NCI-H345 treated with DMSO at 0.1 percent for 48 hours (cell line): ENCODE results near the gene IL17RB.

Source experiments
- DNase-seq: peaks from one replicate; lab custom pipeline; 2025; ENCODE audit not compliant: unreplicated experiment; lab: John Stamatoyannopoulos, UW

The IL17RB gene

DNA sequence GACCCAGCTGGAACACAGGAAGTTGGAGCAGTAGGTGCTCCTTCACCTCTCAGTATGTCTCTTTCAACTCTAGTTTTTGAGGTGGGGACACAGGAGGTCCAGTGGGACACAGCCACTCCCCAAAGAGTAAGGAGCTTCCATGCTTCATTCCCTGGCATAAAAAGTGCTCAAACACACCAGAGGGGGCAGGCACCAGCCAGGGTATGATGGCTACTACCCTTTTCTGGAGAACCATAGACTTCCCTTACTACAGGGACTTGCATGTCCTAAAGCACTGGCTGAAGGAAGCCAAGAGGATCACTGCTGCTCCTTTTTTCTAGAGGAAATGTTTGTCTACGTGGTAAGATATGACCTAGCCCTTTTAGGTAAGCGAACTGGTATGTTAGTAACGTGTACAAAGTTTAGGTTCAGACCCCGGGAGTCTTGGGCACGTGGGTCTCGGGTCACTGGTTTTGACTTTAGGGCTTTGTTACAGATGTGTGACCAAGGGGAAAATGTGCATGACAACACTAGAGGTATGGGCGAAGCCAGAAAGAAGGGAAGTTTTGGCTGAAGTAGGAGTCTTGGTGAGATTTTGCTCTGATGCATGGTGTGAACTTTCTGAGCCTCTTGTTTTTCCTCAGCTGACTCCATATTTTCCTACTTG, 11.9 kb downstream of the IL17RB start:
- DNase-seq: no peak

DNA sequence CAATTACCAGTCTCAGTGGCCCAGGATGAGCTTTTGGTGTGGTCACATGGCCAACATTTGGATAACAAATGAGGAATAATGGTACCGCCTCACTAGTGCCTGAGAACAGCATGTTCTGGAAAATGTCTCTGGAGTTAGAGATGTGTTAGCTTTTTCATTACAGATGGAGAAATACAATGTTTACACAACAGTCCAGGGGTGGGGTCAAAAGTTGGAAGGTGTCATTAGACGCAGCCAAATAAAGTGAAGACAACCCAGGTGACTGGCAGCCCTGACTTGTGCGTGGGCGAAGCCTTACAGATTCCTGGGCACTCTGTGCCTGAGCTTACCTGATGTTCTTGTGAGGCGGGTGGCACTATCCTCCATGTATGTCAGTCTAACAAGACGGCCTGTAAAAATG, 12.8 kb downstream of the IL17RB start:
- no peak for DNase-seq

DNA sequence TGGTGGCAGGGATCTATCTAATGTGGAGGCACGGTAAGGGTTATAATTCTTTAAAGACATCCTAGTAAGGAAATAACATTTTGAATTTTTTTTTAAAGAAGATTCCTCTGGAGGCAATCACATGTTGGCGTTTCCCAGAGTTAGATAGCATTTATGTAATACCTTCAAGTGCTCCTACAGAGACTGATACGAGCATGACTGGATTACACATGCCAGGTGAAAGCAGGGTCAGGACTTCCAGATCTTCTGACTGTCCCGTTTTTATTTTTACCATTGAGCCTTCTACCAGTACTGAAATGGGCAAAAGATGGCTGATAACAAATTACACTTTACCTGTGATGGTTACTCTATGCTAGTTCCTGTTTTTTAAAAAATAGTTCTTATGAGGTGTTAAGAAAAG, 13.8 kb downstream of the IL17RB start:
- DNase-seq: no peak

DNA sequence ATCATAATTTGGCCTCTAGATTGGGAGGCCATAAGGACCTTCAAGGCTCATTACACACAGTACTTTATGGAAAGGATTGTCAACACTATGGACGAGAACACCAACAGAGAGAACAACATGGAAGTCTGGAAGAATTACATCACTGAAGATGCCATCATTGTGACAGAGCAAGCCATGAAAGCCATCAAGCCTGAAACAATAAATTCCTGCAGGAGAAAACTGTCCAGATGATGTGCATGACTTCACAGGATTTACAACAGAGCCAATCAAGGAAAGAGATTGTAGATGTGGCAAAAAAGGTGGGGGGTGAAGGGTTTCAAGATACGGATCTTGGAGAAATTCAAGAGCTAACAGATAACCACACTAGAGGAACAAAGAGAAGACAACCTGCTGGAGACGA, 15.9 kb downstream of the IL17RB start:
- no peak for DNase-seq

DNA sequence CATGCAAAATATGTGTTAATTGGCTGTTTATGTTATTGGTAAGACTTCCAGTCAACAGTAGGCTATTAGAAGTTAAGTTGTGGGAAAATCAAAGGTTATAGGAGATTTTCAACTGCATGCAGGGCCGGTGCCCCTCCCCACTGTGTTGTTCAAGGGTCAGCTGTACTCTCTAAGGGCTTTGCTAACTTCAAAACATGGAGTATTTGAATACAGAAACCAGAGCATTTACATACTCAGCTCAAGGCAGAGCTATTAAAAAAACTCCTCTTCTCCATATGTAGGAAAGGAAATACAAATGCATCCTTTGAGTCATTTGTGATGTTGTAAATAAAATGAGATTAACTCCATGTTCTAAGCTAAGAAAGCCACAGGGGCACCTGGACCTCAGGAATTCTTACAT, 16.8 kb downstream of the IL17RB start:
- no peak for DNase-seq

DNA sequence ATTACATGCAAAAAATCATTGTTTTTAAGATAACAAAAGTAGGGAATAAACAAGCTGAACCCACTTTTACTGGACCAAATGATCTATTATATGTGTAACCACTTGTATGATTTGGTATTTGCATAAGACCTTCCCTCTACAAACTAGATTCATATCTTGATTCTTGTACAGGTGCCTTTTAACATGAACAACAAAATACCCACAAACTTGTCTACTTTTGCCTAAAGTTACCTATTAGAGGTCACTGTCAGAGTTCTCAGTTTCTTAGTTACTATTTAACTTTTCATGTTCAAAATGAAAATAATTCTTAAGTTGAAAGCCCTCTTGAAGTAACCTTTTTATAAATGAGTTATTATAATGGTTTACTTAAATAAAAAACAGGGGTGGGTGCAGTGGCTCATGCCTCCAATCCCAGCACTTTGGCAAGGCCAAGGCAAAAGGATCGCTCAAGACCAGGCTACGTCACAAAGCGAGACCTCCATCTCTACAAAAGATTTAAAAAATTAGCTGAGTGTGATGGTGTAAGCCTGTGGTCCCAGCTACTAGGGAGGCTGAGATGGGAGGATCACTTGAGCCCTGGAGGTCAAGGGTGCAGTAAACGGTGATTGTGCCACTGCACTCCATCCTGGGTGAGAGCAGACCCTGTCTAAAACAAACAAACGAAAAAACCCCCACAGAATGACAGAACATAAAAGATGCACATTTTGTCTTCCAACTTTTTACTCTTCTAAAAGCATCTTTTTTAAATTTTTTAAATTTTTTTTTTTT, 19.5 kb downstream of the IL17RB start:
- no peak for DNase-seq

DNA sequence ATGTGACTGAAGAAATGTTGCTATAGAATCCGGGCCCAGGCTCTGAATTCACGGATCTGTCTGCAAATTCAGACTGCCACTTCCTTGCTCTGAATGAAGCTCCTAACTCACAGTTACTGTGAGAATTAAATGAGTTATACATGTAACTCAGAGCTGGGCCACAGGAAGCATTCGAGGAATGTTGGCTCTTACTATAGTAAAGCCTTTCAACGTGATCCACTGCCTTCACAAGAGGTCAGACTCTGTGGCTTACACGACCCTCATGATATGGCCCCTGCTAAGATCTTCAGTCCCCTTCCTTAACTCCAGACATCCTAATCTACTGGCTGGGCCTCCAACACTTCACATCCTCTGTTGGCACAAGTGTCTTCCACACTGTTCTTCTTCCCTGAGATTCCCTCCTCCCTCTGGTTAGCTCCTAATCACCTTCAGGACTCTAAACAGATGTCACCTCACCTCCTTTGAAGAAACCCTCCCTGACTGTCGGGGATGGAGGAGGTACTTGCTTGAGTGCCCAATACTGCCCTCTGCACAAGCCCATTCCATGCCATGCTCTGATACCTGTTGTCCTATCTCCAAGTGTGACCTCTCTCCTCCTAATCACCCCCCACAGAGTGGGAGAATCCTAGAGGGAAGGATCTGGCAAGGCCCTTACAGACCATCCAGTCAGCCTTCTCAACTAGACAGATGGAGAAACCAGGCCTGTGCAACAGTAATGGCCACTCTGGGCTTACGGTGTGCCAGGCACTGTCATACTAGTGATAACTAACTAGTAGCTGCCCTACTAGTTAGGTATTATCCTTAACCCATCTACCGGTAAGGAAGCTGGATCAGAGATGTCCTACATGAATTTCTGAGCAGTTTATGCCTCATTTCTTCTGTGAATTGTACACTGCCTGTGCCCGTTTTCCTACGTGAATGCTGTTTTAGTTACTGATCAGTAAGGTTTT, 34.3 kb downstream of the IL17RB start:
- DNase-seq: no peak

DNA sequence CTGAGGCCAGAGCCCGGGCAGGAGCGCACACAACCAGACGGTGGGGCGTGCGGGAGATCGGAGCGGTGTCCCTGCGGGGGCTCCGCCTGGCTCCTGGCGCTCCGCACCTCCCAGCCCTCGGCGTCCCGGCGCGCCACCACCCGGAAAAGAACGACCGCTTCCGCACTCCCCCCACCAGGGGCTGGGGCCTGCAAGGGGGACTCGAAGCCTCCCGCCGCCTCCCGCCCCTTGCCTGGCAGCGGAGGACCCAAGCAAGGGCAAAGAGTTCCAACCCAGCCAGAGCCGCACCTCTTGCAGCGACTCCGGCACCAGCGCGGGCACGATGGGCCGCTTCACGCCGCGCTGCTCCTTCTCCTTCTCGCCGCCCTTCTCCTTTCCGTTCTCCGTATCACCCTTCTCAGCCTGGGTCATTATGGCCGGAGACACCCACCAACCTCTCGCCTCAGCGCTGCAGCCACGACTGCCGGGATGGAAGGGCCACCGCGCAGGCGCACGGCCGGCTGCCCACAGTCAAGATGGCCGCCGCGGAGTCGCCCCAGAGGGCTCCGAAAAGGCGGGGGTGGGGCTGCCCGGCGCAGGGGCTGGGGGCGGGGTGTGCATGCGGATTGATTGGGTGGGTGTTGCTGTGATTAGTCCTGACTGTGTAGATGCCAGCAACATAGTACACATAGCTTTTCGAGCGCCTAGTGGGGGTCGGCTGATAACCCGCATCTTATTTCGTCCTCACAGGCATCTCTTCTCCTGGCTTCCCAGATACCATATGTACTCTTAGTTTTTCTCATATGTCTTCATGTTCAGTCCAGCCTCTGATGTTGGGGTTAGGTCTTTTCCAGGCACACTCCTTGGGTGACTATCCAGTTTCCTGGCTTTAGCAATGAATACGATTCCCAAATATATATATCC, 35.6 kb downstream of the IL17RB start, which contains the start of gene ACTR8:
ACTR8 (minus strand) TSS at position 462 of the 903 bp plus-strand sequence; CDS start at position 411, 51 bp downstream.
- peak; percentile 46 for DNase-seq

DNA sequence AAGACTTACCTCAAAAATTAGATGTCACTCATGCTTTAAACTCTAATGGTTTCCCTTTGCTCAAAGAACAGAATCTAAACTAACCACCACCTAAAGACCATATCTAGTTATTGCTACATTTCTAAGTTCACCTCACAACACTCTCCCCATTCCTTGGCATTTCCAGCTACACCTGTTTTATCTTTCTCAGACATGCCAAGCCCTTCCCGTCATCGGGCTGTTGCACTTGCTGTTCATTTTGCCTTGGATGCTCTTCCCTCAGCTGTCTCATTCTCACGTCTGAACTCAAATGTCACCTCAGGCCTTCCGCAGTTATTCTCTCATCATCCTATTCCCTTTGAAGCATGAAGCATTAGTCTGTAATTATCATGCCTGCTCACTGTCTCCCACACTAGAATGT, 36.6 kb downstream of the IL17RB start:
- no peak for DNase-seq

DNA sequence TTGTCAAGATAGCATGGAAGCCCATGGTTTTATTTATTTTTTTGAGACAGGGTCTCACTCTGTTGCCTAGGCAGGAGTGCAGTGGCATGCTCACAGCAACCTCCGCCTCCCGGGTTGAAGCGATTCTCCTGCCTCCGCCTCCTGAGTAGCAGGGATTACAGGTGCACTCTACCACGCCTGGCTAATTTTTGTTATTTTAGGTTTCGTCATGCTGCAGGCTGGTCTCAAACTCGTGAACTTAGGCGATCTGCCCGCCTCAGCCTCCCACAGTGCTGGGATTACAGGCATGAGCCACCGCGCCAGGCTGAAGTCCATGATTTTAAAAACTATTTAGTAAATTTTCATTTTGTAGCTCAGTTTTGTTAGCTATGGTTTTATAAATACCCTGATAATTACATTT, 38.3 kb downstream of the IL17RB start:
- DNase-seq: no peak

DNA sequence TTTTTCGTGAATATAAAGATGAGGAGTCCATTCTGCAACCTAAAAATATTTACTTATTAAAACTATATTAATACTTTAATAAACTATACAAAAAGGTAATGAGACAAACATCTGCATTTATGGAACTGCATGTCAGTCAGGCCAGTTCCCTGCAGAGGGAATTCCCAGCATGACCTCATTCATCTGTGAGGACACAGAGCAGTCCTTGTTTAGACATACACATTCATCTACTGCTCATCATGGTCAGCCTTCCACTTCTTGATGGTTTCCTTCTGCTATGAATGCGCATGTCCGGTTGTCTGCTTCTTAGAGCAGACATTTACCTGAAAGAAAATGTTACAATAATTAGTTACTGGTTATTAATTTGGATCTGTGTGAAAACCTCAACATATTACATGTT, 38.9 kb downstream of the IL17RB start:
- no peak for DNase-seq

DNA sequence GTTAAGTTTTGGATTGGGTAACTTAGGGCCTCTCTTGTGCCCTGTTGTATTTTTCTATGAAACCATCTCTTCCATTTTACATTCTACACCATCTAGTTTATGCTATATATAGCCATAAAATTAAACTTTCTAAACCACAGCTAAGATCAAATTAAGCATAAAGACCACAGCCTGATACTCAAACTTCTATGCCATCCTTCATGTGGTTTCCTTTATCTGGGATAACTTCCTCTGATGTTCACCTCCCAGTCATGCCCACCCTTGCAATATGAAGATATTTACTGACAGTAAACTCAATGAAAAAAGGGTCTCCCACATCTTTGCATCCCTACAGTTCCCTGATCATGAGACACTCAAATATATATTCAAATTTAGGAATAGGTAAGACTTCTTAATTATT, 41.1 kb downstream of the IL17RB start:
- DNase-seq: no peak

DNA sequence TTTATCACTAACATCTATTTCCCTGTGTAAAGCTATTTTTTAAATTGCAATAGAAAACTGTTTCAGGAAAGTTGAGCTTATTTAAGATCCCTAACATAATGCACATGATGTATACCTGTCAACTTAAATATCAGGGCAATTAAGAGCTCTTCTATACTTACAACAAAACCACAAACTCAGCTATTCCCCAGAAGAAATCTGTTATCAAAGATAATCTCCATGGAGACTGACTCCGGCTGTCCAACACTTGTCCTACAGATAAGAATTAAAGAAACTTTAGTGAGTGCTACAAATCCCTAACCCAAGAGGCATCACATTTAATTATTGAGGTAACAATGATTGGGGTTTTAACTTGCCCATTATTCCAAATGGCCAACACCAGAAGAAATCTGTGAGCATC, 41.9 kb downstream of the IL17RB start:
- no peak for DNase-seq

DNA sequence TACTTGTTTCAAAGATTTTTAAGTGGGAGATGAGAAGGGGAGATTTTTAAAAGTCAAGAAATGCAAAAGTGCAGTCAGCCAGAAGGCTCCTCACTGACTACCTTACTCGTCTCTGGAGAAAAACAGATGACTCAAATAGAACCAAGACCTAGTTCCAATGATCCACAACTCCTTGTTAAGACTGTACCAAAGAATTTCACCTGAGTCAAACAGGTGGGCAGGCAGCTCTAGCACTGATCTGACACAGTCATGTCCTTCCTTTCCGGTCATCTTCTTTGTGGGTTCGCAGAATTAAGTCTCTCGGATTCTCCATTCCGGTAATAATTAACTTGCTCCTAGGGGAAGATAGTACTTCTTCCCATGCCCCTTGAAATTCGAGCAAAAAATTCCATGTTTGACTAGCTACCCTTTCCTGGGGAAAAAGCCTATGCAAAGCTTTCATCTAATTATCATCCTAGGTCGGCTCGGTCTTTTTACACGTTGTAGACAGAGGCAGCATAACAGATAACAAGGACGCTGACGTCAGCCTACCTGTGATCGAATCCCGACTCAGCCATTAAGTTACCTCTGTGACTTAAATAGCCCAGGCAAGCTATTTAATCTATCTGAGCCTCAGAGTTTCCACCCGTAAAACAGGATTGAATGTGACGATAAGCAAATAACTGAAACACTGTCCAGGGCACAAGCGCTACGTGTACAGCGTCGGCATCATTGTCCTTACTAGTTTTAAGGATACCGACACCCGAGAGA, 44.5 kb downstream of the IL17RB start:
- DNase-seq: no peak

DNA sequence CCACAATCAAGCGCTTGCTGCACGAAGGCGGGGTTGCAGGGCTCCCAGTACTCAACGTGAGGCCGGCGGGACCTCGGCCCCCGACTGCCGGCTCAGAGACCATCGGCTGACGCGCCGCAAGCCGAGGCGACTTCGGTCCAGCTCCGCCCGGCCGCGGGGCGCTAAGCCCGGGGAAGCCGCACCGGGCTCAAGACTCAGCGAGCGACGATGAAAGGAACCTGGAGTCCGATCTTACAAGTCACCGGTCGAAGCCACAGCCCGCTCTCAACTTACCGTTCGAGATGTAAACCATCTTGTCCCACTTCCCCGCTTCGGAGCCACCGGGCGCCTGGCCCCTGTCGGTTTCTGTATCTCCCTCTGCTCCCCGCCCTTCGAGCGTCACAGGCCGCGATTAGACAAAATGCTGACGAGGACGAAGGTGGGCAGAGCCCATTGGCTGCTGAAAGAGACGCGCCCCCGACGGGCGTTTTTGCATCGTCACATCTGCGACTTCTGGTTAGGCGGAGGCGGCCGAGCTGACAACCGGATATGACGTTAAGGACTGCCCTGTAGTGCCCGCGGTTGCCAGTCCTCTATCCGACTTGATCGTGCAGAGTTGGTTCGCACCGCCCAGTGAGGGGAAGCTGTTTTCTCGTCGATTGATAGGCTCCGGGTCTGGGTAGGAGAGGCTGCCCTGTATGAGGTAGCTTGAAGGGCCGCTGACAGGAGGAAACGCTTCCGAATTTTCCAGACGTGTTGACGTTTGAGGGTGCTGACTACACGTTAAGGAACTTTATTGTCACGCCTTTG, 45.3 kb downstream of the IL17RB start, which contains the start of gene SELENOK:
SELENOK (minus strand) TSS at position 363 of the 789 bp plus-strand sequence.
- DNase-seq: peak; percentile 94

DNA sequence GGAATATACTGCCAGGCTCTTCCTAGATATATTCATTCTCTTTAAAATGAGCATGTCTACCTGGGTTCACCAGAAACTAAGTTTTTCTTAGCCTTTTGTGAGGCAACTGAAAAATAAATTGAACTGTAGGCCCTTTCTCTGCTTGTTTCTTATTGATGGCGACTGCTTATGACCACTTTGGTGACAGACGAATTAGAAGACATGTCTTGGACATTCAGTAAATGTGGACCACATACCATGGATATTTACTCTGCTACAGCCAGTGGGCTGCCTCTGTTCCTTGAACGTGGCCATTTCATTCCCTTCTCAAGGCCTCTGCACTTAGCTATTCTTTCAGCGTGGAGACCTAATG, 45.9 kb downstream of the IL17RB start:
- no peak for DNase-seq

DNA sequence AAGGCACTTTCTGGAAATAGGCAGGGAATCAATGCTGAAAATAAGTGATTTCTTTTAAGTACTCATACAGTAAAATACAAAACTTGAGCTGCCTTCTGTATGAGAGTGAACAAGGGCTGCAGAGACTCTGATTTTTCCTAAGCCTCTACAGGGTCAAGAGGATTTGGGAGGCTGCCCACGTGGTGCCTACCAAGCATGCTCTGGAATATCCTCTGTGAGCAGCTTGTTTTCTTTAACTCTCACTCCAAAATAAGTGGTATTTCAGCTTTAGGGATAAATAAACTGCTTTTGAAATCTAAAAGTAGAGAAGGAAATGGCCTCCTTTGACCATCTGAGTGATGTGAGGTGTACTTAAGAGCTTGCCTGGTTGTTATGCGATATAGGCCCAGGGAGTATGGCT, 53.4 kb downstream of the IL17RB start:
- DNase-seq: no peak

DNA sequence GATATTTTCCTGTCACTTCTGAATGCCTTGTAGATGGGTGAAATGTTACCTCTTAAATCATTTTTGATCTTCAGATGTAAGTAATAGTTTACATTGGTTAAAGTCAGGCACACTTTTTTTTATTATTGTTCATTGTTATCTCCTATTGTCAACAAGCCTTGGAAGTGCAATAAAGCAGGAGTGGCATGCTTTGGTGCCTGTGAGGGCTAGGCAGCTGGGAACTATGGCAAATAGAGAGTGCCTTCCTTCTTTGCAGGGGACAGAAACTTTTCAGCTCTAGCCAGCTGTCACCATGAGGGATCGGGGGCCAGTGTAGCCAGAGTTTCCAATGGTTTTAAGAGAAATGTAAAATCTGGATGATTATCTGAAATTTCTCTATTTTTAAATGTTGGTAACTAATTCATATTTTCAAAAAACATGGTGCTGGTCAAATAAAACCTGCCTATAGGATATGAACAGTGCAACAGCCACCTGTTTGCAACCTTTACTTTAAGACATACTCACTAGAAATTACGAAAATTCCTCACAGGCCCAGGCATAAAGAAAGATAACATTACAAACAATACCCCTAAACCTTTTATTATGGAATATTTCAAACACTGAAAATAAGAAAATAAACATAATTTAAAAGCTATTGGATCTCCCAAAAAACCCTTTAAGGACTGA, 54.4 kb downstream of the IL17RB start:
- no peak for DNase-seq

DNA sequence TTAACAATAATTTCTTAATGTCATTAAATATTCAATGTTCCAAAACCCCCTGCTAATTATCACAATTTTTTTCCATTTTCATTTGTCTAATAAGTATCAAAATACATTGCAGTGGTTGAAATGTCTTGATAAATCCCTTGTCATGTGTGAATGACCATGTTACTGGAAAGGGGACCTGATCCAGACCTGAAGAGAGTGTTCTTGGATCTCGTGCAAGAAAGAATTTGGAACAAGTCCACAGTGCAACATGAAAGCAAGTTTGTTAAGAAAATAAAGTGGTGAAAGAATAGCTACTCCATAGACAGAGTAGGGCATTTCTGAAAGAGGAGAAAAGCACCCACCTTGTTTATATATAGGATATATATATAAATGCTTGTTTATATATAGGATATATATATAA, 55.7 kb downstream of the IL17RB start:
- DNase-seq: no peak
